ENCODE data around the gene C1orf141. TPM values are rescaled to one million over a fixed set of nuclear protein-coding genes. Genes with fewer than 3 reads are reported as not detected.

Gene C1orf141
- not detected in 2 replicates for total RNA-seq

DNA sequence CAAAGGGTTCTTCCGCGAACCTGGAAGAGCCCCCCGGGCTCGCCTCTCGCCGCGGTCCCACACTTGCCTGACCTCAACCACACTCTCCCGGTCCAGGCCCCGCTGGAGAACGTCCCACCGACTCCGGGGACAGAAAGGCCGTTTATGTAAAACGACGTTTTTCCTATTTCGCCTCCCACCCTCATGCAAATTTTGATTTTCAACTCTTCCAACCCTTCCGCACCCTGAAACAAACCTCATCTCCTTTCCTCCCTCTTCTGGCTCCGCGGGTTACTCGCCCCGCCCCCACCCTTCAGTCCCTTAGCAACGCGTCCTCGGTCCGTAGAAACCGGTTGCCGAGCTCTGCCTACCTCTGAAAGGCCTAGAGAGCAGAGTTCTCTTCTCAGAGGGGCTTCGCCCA lies at the start of gene C1orf141:
C1orf141 (minus strand) TSS at position 276 of the 400 bp plus-strand sequence. CDS start 7,730 bp downstream, outside the sequence.

DNA sequence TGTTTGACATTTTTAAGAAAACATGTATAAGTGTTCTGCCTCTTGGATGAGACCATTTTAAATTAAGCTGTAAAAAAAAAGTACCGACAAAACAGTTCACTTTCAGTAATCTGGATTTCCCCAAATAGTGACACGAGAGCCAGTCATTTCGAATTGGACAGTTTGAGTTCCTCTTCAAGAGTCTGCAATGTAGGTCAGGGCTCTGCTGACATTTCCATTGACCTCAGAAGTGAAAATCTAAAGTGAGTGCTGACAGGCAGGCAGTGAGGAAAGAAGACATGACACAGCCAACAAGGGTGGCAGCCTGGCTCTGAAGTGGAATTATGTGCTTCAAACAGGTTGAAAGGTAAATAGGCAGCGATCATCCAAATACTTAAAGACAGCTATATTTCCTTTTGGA lies 31.4 kb upstream of the C1orf141 start, which contains the start of gene IL23R:
IL23R (plus strand) TSS at position 259 of the 400 bp plus-strand sequence. CDS start 1,667 bp downstream, outside the sequence.

DNA sequence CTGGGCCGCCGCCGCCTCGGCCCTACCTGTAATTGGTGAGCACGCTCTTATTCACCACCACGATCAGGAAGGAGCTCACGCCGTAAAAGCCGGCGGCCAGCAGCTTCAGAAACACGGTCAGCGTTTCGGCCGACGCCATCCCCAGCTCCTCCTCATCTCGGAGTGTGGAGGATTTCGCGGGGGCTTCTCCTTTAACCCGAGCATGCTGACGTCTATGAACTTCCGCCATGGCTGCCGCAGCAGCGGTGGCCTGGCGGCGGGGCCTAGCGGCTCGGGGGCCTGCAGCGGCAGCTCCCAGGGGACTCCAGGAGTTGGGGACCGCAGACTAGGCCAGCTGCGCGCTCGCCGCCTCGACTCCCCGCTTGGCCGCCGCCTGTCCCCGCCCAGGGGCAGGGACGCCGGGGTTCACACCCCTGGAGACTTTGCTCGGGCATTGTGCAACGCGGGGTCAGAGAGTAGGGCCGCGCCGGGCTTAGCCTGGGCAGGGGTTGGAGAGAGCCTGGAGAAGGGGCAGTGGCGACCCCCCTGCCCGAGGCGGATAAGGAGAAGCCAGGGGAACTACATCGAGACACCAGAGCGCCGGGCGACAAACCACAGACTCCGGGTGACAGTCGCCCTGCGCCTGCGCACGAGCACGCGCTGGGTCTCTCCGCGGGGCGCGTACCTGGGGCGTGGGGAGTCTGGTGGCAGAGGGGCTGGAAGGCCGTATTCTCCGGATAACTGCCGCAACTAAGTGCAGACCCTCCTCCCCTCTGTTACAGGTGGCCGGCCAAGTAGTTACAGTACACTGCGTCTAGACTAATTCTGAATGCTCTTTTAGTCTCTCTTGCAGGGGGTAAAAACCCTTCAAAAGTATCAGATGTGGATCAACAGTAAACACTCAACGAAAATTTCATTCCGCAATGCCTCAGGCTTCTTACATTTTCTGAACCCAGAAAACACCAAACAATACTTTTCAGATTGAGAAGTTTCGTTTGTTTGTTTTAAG lies 80.7 kb downstream of the C1orf141 start, which contains the start of gene SLC35D1:
SLC35D1 (minus strand) TSS at position 364 of the 988 bp plus-strand sequence; CDS start at position 229, 135 bp downstream.

Other genes starting within 250 kb of the C1orf141 start
- gene DNAI4, start 210.1 kb downstream of the C1orf141 start, total RNA-seq: 1.8 and 3.7 TPM in 2 replicates
- 17.5 and 19.7 TPM in 2 replicates for gene MIER1, start 210.0 kb downstream of the C1orf141 start, total RNA-seq
- 6.9 and 8.2 TPM in 2 replicates for gene SLC35D1, start 80.8 kb downstream of the C1orf141 start, total RNA-seq
- not detected in 2 replicates for gene IL23R, start 31.5 kb upstream of the C1orf141 start, total RNA-seq
- gene IL12RB2, start 172.9 kb upstream of the C1orf141 start, total RNA-seq: not detected in 2 replicates

All from cardiac ventricle fibroblast (primary cell).